OCI-LY3 (cell line): ENCODE data around the gene FLCN.

ENCODE experiments used
- H2AFZ ChIP-seq: fragments of 200-600, 300-600 bp; shearing (Covaris generic); 2 replicates; pipeline ENCODE4 v1.6.0; 2014; ENCODE audit warnings: antibody characterized with exemption, low read depth, low read length
- H3K27ac ChIP-seq: fragments of 200-600, 300-600 bp; sonication (generic); 2 replicates; pipeline ENCODE4 v1.5.1; 2014; ENCODE audit warnings: mild to moderate bottlenecking, low read length, moderate library complexity, mixed read lengths
- H3K27me3 ChIP-seq: fragments of 200-600, 300-600 bp; sonication (generic); 2 replicates; pipeline ENCODE4 v1.6.1; 2014; ENCODE audit warnings: low read depth, low read length, mixed read lengths
- H3K36me3 ChIP-seq: fragments of 200-600, 300-600 bp; sonication (generic); replicated peaks from 2 replicates; pipeline ENCODE3; 2014; ENCODE audit warnings: low read depth, low read length, mixed read lengths
- H3K4me1 ChIP-seq: fragments of 300-600, 200-600 bp; sonication (generic); 2 replicates; pipeline ENCODE4 v1.6.1; 2014; ENCODE audit warnings: low read length, mixed read lengths
- H3K4me2 ChIP-seq: fragments of 200-600, 300-600 bp; sonication (generic); 2 replicates; pipeline ENCODE4 v1.6.1; 2014; ENCODE audit warnings: low read length, mixed read lengths
- H3K4me3 ChIP-seq: fragments of 300-600, 200-600 bp; sonication (generic); 2 replicates; pipeline ENCODE4 v1.5.1; 2014; ENCODE audit warnings: antibody characterized with exemption, mild to moderate bottlenecking, low read length, moderate library complexity
- H3K79me2 ChIP-seq: fragments of 300-600, 200-600 bp; shearing (Covaris generic); 2 replicates; pipeline ENCODE4 v1.6.1; 2014; ENCODE audit warnings: mild to moderate bottlenecking, low read length, mixed read lengths
- H3K9ac ChIP-seq: fragments of 300-600, 200-600 bp; shearing (Covaris generic); 2 replicates; pipeline ENCODE4 v1.6.0; 2014; ENCODE audit warnings: mild to moderate bottlenecking, low read length, moderate library complexity
- H3K9me3 ChIP-seq: fragments of 200-600, 300-600 bp; shearing (Covaris generic); 2 replicates; pipeline ENCODE4 v1.6.1; 2014; ENCODE audit warnings: low read length, mixed read lengths; ENCODE audit not compliant: insufficient read depth
- H4K20me1 ChIP-seq: fragments of 200-600, 300-600 bp; sonication (generic); 2 replicates; pipeline ENCODE4 v1.6.1; 2016; ENCODE audit warnings: low read length, mixed read lengths; ENCODE audit not compliant: insufficient read depth
- EZH2phosphoT487 ChIP-seq: fragments of 200-600 bp; shearing (Covaris generic); IDR thresholded peaks from 2 replicates; pipeline ENCODE4 v1.6.1; 2018; ENCODE audit warnings: antibody characterized with exemption, mixed run types, low read depth
- TF ChIP-seq, protein P1 (sequence below): fragments of 200-600, 300-600 bp; sonication (generic); IDR thresholded peaks from 2 replicates; pipeline ENCODE4 v1.5.1; 2014; ENCODE audit warnings: antibody characterized with exemption, low read length, low read depth

Gene FLCN, protein sequence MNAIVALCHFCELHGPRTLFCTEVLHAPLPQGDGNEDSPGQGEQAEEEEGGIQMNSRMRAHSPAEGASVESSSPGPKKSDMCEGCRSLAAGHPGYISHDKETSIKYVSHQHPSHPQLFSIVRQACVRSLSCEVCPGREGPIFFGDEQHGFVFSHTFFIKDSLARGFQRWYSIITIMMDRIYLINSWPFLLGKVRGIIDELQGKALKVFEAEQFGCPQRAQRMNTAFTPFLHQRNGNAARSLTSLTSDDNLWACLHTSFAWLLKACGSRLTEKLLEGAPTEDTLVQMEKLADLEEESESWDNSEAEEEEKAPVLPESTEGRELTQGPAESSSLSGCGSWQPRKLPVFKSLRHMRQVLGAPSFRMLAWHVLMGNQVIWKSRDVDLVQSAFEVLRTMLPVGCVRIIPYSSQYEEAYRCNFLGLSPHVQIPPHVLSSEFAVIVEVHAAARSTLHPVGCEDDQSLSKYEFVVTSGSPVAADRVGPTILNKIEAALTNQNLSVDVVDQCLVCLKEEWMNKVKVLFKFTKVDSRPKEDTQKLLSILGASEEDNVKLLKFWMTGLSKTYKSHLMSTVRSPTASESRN

DNA sequence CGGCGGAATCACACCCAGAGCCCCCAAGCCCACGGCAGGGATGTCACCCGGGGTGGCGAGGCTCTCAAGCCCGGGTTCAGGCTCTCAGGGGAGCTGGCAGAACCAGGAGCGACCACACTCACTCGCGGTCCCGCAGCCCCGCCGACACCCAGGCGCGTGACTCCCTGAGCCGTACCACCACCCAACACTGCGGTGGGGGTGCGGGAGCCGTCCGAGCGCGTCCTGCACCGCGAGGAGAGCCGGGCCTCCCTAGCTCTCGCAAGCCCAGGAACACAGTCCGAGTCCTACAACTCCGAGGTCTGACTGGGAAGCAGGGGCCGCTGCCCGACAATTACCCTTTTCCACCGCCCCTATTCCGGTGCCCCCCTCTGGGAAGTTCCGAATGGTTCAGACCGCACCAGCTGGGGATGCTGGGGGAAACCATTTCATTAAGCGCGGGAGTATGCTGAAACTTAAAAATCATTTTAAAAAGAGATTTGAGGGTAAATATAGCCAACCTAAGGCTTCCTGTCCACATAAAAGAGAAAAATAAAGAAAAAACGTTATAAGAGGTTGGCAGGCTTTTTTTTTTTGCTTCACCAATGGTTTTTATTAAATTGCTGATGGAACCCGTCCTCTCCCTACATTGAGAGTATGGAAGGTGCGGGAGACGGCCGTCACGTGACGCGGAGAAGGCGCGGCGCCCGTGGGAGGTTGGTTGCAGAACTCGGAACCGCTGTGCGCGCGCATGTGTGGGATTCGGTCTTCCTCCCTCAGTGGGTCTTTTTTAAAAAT lies at the start of gene FLCN:
Gene FLCN (minus strand): TSS at position 143 of the 774 bp plus-strand sequence. CDS start 9,031 bp downstream, outside the sequence.
- Histone ChIP-seq H3K27me3 (no peaks in the 10 kb centered on the region), H3K4me3 (peak within 1 kb of the TSS; percentile 97), H3K9ac (peak within 1 kb of the TSS; percentile 96), H3K9me3 (no peaks in the 10 kb centered on the region), H3K27ac (peak within 1 kb of the TSS; percentile 71), H2AFZ (peak within 1 kb of the TSS; percentile 74), H3K4me1 (peaks cover 13% of the 10 kb centered on the region), H3K36me3 (no peaks in the 10 kb centered on the region), H3K4me2 (peak within 1 kb of the TSS; percentile 98), H3K79me2 (peaks cover 37% of the 10 kb centered on the region), H4K20me1 (peaks cover 11% of the 10 kb centered on the region)
- TF ChIP-seq EZH2phosphoT487: no peak
- TF ChIP-seq, protein P1, sequence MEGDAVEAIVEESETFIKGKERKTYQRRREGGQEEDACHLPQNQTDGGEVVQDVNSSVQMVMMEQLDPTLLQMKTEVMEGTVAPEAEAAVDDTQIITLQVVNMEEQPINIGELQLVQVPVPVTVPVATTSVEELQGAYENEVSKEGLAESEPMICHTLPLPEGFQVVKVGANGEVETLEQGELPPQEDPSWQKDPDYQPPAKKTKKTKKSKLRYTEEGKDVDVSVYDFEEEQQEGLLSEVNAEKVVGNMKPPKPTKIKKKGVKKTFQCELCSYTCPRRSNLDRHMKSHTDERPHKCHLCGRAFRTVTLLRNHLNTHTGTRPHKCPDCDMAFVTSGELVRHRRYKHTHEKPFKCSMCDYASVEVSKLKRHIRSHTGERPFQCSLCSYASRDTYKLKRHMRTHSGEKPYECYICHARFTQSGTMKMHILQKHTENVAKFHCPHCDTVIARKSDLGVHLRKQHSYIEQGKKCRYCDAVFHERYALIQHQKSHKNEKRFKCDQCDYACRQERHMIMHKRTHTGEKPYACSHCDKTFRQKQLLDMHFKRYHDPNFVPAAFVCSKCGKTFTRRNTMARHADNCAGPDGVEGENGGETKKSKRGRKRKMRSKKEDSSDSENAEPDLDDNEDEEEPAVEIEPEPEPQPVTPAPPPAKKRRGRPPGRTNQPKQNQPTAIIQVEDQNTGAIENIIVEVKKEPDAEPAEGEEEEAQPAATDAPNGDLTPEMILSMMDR: no peak

GRCh38 chr17:17285951-17286350 lies 49.0 kb upstream of the FLCN start:
- no peak overlapping the region for H3K4me2 ChIP-seq
- no peak overlapping the region for H3K9ac ChIP-seq
- no peak overlapping the region for H3K4me3 ChIP-seq
- H3K79me2 ChIP-seq: peaks cover under 1% of the 10 kb centered on the region; the same call in 1 of the 2 replicates
- H3K27ac ChIP-seq: no peak overlapping the region
- no peaks in the 10 kb centered on the region for H3K27me3 ChIP-seq
- H3K4me1 ChIP-seq: peaks cover 8% of the 10 kb centered on the region; the same call in 1 of the 2 replicates
- H4K20me1 ChIP-seq: no peaks in the 10 kb centered on the region
- H3K9me3 ChIP-seq: no peaks in the 10 kb centered on the region
- H2AFZ ChIP-seq: no peak overlapping the region
- no peaks in the 10 kb centered on the region for H3K36me3 ChIP-seq
- TF ChIP-seq, protein P1: no peak
- no peak for TF ChIP-seq EZH2phosphoT487

GRCh38 chr17:17280613-17281549 lies 43.9 kb upstream of the FLCN start, which contains the start of gene COPS3:
COPS3 (minus strand) TSS chr17:17281246; CDS start chr17:17281186, 60 bp downstream.
- peaks cover 3% of the 10 kb centered on the region for H3K36me3 ChIP-seq
- H4K20me1 ChIP-seq: peaks cover 16% of the 10 kb centered on the region
- peak within 1 kb of the TSS; percentile 84 for H3K27ac ChIP-seq
- peak within 1 kb of the TSS; percentile 99 for H3K4me3 ChIP-seq
- peak within 1 kb of the TSS; percentile 97 for H3K4me2 ChIP-seq
- peak within 1 kb of the TSS; percentile 84 for H2AFZ ChIP-seq
- H3K9me3 ChIP-seq: no peaks in the 10 kb centered on the region
- no peaks in the 10 kb centered on the region for H3K27me3 ChIP-seq
- TF ChIP-seq EZH2phosphoT487: no peak
- TF ChIP-seq, protein P1: no peak
- peaks cover 51% of the 10 kb centered on the region for H3K79me2 ChIP-seq
- H3K4me1 ChIP-seq: peaks cover 17% of the 10 kb centered on the region
- H3K9ac ChIP-seq: peak within 1 kb of the TSS; percentile 92
